GM19468 (cell line): ENCODE data around the gene EVL.

Source experiments
- ATAC-seq: cut with Tn5 transposase; IDR thresholded peaks from one replicate; pipeline ENCODE4 v1.9.1; 2021; ENCODE audit warnings: mild to moderate bottlenecking, moderate library complexity, moderate number of reproducible peaks; ENCODE audit not compliant: unreplicated experiment; ENCODE audit errors: extremely low read depth

The EVL gene

GRCh38 chr14:100037353-100037752 lies 27.9 kb upstream of the EVL start:
- ATAC-seq: no peak

GRCh38 chr14:100038065-100038464 lies 27.2 kb upstream of the EVL start:
- ATAC-seq: no peak

DNA sequence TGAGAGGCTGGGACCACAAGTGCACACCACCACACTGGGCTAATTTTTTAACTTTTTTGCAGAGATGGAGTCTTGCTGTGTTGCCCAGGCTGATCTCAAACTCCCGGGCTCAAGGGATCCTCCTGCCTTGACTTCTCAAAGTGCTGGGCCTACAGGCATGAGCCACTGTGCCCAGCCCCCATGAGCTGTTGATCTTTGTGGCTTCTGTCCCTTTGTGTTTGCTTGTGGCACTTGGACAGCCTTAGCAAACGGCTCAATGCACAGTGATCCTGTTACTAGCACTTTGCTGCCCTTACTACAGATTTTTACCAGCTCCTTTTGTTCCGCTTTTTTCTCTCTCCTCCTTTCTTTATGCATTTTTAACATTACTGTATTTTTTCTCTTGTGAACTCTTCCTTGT lies 25.3 kb upstream of the EVL start:
- no peak for ATAC-seq

GRCh38 chr14:100041271-100041670 lies 24.0 kb upstream of the EVL start:
- no peak for ATAC-seq

DNA sequence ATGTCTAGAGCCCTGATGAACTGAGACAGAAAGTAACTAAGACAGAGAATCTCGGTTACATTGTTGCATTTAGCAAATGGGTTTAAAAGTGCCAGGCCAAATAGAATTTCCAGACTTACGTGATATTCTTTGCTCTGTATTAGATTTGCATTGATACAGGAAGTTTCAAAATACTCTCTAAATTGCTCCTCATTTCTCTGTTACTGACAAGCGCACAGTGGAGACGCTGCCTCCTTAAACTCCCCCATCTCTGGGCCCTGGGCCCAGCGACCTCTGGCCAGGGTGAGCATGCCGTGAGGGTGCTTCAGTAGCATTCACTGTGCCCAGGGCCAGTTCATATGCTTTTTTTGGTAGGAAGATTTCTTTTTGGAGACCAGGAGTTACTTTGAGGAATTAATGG lies 22.9 kb upstream of the EVL start:
- no peak for ATAC-seq

DNA sequence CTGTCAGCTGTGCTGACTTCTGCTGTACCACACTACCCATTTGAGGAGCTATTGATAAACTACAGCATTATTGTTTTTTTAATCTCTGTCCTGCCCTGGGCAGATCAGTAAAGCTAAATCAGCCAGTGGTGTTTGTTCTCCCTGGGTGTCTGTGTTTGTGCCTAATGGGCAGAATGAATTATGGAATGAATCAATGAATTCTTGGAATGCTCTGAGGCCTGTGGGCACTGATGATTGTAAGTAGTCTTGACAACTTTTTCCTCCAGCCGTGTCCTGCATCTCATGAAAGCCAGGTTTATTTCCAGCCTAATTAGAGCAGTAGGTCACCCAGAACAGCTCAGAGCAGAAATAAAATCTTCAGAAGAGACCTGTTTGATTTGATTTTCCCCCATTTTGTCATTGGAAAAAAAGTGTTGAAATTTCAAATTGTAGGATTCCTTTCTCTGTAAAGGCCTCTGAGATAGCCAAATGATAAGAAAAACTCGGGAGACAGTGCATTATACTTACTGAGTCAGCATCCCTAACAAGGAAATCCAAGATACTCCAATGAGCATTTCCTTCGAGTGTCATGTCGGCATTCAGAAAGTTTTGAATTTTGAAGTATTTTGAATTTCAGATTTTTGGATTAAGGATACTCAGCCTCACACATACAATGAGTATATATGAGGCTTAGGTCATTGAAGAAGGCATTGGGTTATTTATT lies 19.4 kb upstream of the EVL start:
- no peak for ATAC-seq

GRCh38 chr14:100047600-100047999 lies 17.6 kb upstream of the EVL start:
- no peak for ATAC-seq

GRCh38 chr14:100048786-100049185 lies 16.4 kb upstream of the EVL start:
- ATAC-seq: no peak

DNA sequence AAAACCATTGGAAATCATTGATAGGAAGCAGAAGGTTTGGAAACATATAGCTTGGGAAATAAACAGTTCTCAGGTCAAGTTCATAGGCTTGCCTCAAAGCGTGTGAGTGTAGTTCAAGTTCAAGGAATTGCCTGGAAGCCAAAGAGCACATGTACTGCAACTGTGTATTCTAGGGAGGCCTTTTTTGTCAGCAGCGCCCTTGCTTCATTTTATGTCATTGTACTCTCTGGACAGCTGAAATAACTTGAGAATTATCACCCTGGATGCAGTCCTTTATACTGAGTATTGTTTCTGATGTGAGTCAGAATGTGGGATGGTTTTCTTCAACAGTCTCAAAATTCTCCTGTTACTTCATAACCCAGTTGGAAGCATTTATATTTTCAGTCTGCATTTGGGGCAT lies 16.0 kb upstream of the EVL start:
- no peak for ATAC-seq

- no peak for ATAC-seq
Measured at GRCh38 chr14:100051103-100051502, 14.1 kb upstream of the EVL start.

DNA sequence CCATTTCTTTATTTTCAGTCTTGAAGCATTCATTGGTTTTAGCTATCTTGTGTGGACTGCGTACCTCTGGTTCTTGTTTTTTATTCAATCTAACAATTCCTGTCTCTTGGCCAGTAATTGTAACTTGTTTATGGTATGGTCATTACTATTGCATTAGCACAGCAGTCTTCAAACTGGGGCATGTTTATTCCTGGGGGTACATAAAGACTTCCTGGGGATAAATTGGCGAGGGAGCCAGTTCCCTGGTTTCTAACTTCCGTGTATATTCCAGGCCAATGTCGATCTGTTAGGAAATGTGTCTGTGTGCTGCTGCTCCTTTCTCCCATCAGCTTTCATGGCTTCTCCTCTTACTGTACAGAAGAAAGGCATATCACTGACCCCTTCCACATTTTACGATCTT lies 13.7 kb upstream of the EVL start:
- ATAC-seq: no peak

DNA sequence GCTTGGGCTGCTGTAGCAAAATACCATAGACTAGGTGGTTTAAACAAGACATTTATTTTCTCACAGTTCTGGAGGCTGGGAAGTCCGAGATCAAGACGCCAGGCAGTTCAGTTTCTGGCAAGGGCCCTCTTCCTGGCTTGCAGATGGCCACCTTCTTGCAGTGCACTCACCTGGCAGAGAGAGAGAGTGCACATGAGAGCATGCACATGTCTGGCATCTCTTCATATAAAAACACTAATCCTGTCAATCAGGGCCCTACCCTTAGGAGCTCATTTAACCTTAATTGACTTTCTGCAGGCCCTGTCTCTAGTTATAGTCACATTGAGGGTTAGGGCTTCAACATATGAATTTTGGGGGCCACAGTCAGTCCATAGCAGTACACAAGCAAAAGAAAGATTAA lies 12.4 kb upstream of the EVL start:
- ATAC-seq: no peak

- ATAC-seq: no peak
Measured at GRCh38 chr14:100054316-100055075, 10.7 kb upstream of the EVL start.

GRCh38 chr14:100056431-100056830 lies 8.8 kb upstream of the EVL start:
- ATAC-seq: no peak

DNA sequence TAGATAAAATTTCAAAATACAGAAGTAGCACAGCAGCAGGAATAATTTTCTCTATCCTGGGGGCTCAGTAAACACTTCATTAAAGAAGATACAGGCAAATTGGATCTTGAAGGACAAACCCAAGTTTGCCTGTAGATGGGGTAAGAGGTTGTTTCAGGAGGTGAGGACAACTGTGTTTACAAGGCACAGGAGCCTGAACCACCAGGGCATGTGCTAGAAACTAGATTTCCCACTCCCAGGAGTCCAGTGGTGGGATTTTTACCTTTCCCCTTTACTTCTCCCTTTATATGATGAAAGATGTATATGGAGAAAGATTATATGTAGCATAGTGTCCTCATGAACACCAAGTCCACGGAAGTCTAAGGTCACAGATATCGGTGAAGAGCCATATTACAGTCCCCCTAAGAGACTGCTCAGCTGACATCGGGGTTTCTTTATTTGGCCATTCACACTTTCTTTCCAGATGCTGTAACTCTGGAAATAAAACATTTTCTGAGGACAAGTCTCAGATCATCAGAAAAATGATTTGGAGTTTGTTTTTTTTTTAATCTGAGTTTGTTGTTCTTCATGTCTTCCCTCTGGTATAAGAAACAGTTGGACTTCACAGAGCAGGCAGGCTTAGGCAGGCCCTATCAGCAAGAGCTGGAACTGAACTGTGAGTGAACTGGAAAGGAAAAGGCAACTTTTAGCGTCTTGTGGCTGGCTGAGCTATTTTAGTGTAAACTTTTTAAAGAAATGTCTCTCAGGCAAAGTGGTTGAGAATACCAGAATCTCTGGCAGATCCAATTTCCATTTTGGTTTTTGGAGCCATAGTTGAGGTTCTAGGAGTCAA lies 8.0 kb upstream of the EVL start:
- ATAC-seq: peak; percentile 30

GRCh38 chr14:100058777-100059437 lies 6.3 kb upstream of the EVL start:
- ATAC-seq: peak; percentile 23

DNA sequence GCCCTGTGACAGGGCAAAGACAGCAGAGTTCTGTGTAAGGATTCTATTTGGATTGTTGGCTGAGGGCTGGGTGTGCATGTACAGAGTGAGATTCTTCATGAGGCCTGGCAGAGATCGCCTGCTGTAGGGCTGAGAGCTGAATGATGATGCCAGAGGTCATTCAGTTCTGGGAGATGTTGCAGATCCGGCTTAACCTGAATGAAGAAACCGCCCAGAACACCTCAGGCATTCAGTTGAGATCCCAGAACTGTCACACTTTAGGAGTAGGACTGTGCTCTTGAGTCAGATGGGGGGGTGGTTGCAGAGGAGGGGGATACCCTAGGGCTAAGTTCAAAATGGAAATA lies 5.8 kb upstream of the EVL start:
- ATAC-seq: no peak

DNA sequence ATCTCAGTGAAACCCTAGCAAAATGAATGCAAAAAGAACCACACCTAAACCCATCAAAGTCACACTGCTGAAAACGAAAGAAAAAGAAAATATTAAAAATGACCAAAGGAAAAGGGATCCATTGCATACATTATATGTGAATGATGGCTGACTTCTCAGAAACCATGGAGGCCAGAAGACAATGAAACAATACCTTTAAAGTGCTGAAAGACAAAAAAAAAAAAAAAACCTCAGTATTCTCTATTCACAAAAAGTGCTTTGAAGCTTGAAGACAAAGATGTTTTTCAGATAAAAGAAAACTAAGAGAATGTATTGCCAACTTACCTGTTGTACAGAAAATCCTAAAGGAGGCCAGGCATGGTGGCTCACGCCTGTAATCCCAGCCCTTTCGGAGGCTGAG lies 4.5 kb upstream of the EVL start:
- no peak for ATAC-seq

DNA sequence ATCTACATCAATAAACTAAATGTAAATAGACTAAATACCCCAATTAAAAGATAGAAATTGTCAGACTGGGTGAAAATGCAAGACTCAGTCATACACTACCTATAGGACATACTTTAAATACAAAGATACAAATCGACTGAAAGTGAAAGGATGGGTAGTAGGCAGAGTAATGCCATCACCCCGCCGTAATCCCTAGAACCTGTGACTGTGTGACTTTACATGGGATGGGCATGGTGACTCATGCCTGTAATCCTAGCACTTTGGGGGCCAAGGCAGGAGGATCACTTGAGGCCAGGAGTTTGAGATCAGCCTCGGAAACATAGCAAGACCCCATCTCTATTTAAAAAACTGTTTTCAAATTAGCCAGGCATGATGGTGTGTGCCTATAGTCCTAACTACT lies 2.6 kb upstream of the EVL start:
- no peak for ATAC-seq

DNA sequence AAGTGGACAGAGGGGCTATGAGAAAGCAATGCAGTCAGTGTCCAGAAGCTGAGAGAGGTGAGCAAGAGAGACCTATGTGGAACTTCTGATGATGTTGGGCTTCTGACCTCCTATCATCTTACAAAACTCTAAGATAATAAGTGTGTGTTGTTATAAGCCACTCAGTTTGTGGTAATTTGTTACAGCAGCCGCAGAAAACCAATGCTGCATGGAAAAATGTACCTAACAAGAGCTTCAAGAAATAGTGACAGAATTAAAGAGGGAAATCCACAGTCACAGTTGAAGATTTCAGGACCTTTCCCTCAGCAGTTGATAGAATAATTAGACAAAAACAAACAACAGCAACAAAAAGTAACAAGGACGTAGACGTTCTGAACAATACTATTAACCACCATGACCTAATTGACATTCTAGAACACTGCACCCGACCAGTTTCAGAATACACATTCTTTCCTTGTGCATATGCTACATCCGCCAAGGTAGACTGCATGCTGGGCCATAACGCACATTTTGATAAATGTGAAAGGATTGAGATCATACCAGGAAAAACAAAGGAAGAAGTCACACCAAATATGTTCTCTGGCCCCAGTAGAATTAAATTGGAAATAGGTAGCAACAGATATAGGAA lies 1.8 kb upstream of the EVL start:
- no peak for ATAC-seq
